GM12875 (cell line): ENCODE data around the gene CPNE2.

Source experiments
- H3K4me3 ChIP-seq: one replicate; pipeline ENCODE4 v1.5.1; 2011; ENCODE audit warnings: low read depth, low read length, control low read depth
- TF ChIP-seq, protein P1 (sequence below): IDR thresholded peaks from 2 replicates; pipeline ENCODE4 v1.5.1; 2011; ENCODE audit warnings: low read depth, mild to moderate bottlenecking, control low read depth, inconsistent platforms, low read length, moderate library complexity, borderline replicate concordance; ENCODE audit not compliant: insufficient read depth

CPNE2 gene

GRCh38 chr16:57131351-57131970 lies 39.1 kb downstream of the CPNE2 start:
- H3K4me3 ChIP-seq: no peak overlapping the region
- TF ChIP-seq, protein P1, sequence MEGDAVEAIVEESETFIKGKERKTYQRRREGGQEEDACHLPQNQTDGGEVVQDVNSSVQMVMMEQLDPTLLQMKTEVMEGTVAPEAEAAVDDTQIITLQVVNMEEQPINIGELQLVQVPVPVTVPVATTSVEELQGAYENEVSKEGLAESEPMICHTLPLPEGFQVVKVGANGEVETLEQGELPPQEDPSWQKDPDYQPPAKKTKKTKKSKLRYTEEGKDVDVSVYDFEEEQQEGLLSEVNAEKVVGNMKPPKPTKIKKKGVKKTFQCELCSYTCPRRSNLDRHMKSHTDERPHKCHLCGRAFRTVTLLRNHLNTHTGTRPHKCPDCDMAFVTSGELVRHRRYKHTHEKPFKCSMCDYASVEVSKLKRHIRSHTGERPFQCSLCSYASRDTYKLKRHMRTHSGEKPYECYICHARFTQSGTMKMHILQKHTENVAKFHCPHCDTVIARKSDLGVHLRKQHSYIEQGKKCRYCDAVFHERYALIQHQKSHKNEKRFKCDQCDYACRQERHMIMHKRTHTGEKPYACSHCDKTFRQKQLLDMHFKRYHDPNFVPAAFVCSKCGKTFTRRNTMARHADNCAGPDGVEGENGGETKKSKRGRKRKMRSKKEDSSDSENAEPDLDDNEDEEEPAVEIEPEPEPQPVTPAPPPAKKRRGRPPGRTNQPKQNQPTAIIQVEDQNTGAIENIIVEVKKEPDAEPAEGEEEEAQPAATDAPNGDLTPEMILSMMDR: no peak

DNA sequence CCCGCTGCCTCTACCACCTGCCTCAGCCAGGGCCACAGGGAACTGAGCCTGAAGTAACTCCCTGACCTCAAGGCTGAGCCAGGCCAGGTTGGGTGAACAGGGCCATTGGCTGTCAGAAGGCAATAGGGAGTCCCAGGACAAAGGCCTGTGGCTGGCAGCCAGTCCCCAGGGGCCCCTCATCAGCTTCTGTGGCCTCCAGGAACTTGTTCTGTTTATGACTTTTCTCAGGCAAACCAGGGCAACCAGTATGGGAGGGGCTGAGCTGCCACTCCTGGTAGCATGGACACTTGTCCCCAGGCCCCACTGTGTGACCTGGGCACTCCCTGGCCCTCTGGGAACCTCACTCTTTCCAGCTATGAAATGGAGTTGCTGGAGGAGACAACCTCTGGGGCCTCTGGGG lies 40.1 kb downstream of the CPNE2 start:
- TF ChIP-seq, protein P1: no peak

DNA sequence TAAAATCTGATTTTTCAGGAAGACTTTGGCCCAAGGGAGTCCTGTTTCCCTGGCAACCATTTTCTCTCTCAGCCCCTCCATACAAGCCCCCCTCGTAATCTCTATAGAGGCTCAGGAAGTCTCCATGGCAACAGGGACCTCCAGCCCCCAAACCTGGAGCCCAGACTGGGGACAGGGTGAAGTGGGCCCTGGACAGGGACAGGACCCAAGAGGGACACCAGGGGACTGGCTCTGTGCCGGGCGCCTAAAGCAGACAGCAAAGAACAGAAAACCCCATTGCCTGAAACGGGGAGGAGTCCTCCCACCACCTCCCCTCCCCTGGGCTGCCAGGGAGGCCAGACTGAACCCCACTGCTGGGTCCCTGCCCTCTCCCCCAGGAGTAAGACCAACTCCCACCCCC lies 40.6 kb downstream of the CPNE2 start:
- TF ChIP-seq, protein P1: no peak
- no peak overlapping the region for H3K4me3 ChIP-seq

More for the DNA sequence above, 40.1 kb downstream of the CPNE2 start:
- no peak overlapping the region for H3K4me3 ChIP-seq

DNA sequence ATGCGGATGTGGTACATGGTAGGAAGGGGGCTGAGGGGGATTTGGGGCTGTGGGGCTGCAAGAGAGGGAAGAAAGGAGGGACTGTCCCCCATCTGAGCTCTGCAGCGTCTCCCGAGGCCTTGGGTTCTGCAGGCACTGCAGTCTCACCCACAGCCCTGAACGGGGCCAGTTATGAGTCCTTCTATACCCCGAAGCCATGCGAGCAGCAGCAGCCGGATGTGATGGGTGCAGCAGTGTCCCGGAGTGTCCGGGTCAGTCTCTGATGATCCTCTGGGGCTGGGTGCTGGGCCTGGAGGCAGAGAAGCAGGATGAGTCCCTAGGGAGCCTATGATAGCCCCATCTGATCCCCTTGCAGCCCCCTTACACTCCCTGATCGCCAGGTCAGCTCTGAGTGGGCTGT lies 41.5 kb downstream of the CPNE2 start:
- no peak overlapping the region for H3K4me3 ChIP-seq
- TF ChIP-seq, protein P1: no peak

GRCh38 chr16:57134982-57135381 lies 42.6 kb downstream of the CPNE2 start:
- H3K4me3 ChIP-seq: no peak overlapping the region

GRCh38 chr16:57137043-57137442 lies 44.7 kb downstream of the CPNE2 start:
- TF ChIP-seq, protein P1: no peak
- no peak overlapping the region for H3K4me3 ChIP-seq

More at GRCh38 chr16:57134982-57135381, 42.6 kb downstream of the CPNE2 start:
- TF ChIP-seq, protein P1: no peak

DNA sequence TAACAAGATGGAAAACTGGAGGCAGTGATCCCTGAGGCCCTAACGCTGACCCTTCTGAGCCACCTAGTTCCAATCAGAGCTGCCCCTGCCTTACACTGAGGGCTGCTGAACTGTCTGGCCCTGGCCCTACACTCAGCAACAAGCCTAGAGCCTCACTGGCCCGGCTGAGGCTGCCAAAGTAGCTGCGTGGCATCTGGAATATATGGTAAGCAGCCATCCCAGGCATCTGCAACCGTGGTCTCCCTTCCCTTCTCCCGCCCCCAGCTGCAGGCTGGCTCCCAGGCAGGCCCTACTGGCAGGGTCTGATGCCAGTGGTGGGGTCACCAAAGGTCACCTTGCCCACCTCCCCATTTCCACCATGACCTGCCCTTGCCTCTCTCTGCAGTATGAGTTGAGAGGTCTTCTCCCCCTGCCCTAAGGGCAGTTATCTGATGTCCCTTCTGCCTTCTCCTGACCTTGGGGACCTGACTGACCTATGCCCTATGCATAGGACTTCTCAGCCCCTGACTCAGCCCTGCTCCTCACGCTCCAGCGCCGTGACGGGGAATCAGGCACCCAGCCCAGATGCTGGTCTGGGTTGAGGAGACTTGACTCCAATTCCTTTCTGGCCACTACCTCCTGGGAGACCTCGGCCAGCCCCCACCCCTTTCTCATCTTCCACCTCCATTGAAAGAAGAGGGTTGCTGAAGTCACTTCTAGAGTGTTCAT lies 45.3 kb downstream of the CPNE2 start:
- no peak overlapping the region for H3K4me3 ChIP-seq
- TF ChIP-seq, protein P1: no peak
